Right lobe of liver (tissue), 6 donors: ENCODE results near the gene YPEL5. TPM values are rescaled to one million over a fixed set of nuclear protein-coding genes. Genes with fewer than 3 reads are reported as not detected.

Experiments used
- ATAC-seq, 4 donors: fragments of 200-7000 bp; cut with Tn5 transposase; one replicate each; pipeline ENCODE4 v1.9.1; 2020; ENCODE audit warnings: mild to moderate bottlenecking in 4 of 4, moderate library complexity in 4 of 4
- DNase-seq, 3 donors: peaks; one replicate each; pipeline ENCODE4 v3.0.0-alpha.2; 2020
- H3K27ac ChIP-seq, 3 donors: fragments of 200-600 bp; one replicate each; pipeline ENCODE4 v1.8.0; 2022
- H3K27me3 ChIP-seq, 2 donors: fragments of 200-600 bp; one replicate each; pipeline ENCODE4 v1.8.0; 2022
- H3K36me3 ChIP-seq, 4 donors: fragments of 200-600 bp; sonication (generic) in 1 of 4; one replicate each; pipeline versions ENCODE4 v1.5.1 to v1.8.0; 2017 to 2022; ENCODE audit warnings: control low read depth in 1 of 4
- H3K4me1 ChIP-seq, 4 donors: fragments of 200-600 bp; sonication (generic) in 1 of 4; one replicate each; pipeline versions ENCODE4 v1.5.1 to v1.8.0; 2017 to 2022; ENCODE audit warnings: control low read depth in 1 of 4
- H3K4me3 ChIP-seq, 3 donors: fragments of 200-600 bp; one replicate each; pipeline ENCODE4 v1.8.0; 2022
- H3K9me3 ChIP-seq, 4 donors: fragments of 200-600 bp; sonication (generic) in 1 of 4; one replicate each; pipeline versions ENCODE4 v1.5.1 to v1.8.0; 2017 to 2022; ENCODE audit warnings: control low read depth in 1 of 4
- CTCF ChIP-seq, 4 donors: fragments of 200-600 bp in 3 of 4; fragments of 450-650 bp in 1 of 4; IDR thresholded peaks; one replicate each; pipeline versions ENCODE4 v1.5.1 to v1.8.0; 2016 to 2022; ENCODE audit warnings: antibody characterized with exemption in 4 of 4, mild to moderate bottlenecking in 2 of 4
- POLR2A ChIP-seq: fragments of 450-650 bp; IDR thresholded peaks from one replicate; pipeline ENCODE4 v1.6.1; 2017; ENCODE audit warnings: antibody characterized with exemption, mild to moderate bottlenecking
- WGBS: methylation state at CpG from one replicate; pipeline ENCODE4 v1.1.6; 2018; ENCODE audit warnings: low coverage, low lambda C conversion rate; ENCODE audit not compliant: insufficient coverage; ENCODE audit errors: missing lambda C conversion rate; 5-methylcytosine and 5-hydroxymethylcytosine counted together
- intact Hi-C, 2 donors: fragments of 100-400 bp; cut with DNase I; formaldehyde crosslinking; loops; one replicate each; pipeline versions ENCODE4 v1.11.2 to v1.14.1; 2022
- total RNA-seq, 6 experiments: library from RNA; depleted of rRNA in 2 of 6; stranded (reverse); fragments of >200 nt in 2 of 6; fragmentation: NEBNext Ultra II Directional in 3 of 6; extraction: Animal tissue kit (Norgen Biotek cat#: 25700) in 3 of 6; gene quantifications; one replicate each; pipeline versions ENCODE4 v1.1.0 to v1.2.4, GENCODE V29; 2016 to 2023
- donor health status: DM: no; HTN: yes; CAD: no.
- donor health status: DM: no; HTN: no; CAD: no.
- donor health status: DM: no; HTN: no; CAD: no.
- donor health status: DM: no; HTN: yes; CAD: no.
- donor health status: DM: no; HTN: yes; CAD: no.

The YPEL5 gene
- total RNA-seq, 6 experiments from 2014 or later = 22.7 to 49.2 (median 39.6) TPM

GRCh38 chr2:30150786-30151185 lies 4.0 kb downstream of the YPEL5 start:
- no peak for ATAC-seq
- WGBS = 78% methylated on average over 4 of the region's 4 CpGs
- intact Hi-C loops = no loop called here

GRCh38 chr2:30152385-30152784 lies 5.6 kb downstream of the YPEL5 start:
- no peak for ATAC-seq
- Histone ChIP-seq H3K9me3 (no peaks in the 10 kb centered on the region), H3K27me3 (no peaks in the 10 kb centered on the region), H3K27ac (no peak overlapping the region), H3K4me3 (no peak overlapping the region), H3K4me1 (peaks cover 0 to 43% (median 22%) of the 10 kb centered on the region in 4 donors), H3K36me3 (peaks cover 0 to 9% (median 3%) of the 10 kb centered on the region in 4 donors)
- TF ChIP-seq CTCF (IDR thresholded peaks at IDR 0.05) (no peak), POLR2A (no peak)
- no CpG with 5 or more reads among the region's 1 CpG for WGBS
- intact Hi-C loops = no loop called here
- DNase-seq = no peak

More at GRCh38 chr2:30150786-30151185, 4.0 kb downstream of the YPEL5 start:
- H3K27me3 ChIP-seq = no peaks in the 10 kb centered on the region
- no peaks in the 10 kb centered on the region for H3K36me3 ChIP-seq
- no peak overlapping the region for H3K27ac ChIP-seq
- H3K4me1 ChIP-seq = peaks cover 0 to 38% (median 20%) of the 10 kb centered on the region in 4 donors
- no peak overlapping the region for H3K4me3 ChIP-seq
- TF ChIP-seq CTCF (IDR thresholded peaks at IDR 0.05) (no peak), POLR2A (no peak)
- no peak for DNase-seq
- H3K9me3 ChIP-seq = no peaks in the 10 kb centered on the region

- Histone ChIP-seq H3K9me3 (no peaks in the 10 kb centered on the region), H3K4me1 (peaks cover 0 to 33% (median 7%) of the 10 kb centered on the region in 4 donors), H3K27me3 (no peaks in the 10 kb centered on the region), H3K4me3 (no peak overlapping the region), H3K36me3 (peaks cover 4 to 38% (median 12%) of the 10 kb centered on the region in 4 donors), H3K27ac (no peak overlapping the region)
- DNase-seq (no peak), ATAC-seq (no peak)
- TF ChIP-seq POLR2A = no peak
- TF ChIP-seq CTCF (IDR thresholded peaks at IDR 0.05) = no peak
- intact Hi-C loops = no loop called here
- WGBS = 85% methylated on average over 2 of the region's 2 CpGs
Observed at GRCh38 chr2:30155202-30155601, 8.4 kb downstream of the YPEL5 start.

- Histone ChIP-seq H3K9me3 (no peaks in the 10 kb centered on the region), H3K27ac (no peak overlapping the region), H3K36me3 (peaks cover 4 to 46% (median 12%) of the 10 kb centered on the region in 4 donors), H3K27me3 (no peaks in the 10 kb centered on the region), H3K4me1 (peaks cover 0 to 31% (median 7%) of the 10 kb centered on the region in 4 donors), H3K4me3 (no peak overlapping the region)
- intact Hi-C loops = no loop called here
- no peak for TF ChIP-seq CTCF (IDR thresholded peaks at IDR 0.05)
- TF ChIP-seq POLR2A = no peak
- ATAC-seq = peak in 3 of 4 donors; percentile 53 to 59 (median 55)
- no peak for DNase-seq
- WGBS = 28% methylated on average over 3 of the region's 3 CpGs
Observed at GRCh38 chr2:30155889-30156658, 9.3 kb downstream of the YPEL5 start.
